Endodermal cell (in vitro differentiated cells): ENCODE results near the gene CD300E. TPM values are rescaled to one million over a fixed set of nuclear protein-coding genes. Genes with fewer than 3 reads are reported as not detected.

Source experiments
- DNase-seq: peaks from one replicate; pipeline ENCODE4 v3.0.0-alpha.2; 2017
- H3K27ac ChIP-seq: 2 replicates; pipeline ENCODE4 v1.5.1; 2013; ENCODE audit warnings: mild to moderate bottlenecking, low read depth, low read length, moderate library complexity
- H3K27me3 ChIP-seq: 2 replicates; pipeline ENCODE4 v1.6.1; 2013; ENCODE audit warnings: mild to moderate bottlenecking, low read length, moderate library complexity; ENCODE audit not compliant: insufficient read depth, control insufficient read depth, poor library complexity, severe bottlenecking
- H3K36me3 ChIP-seq: 2 replicates; pipeline ENCODE4 v1.7.0; 2013; ENCODE audit warnings: mild to moderate bottlenecking, low read length, moderate library complexity; ENCODE audit not compliant: control insufficient read depth, insufficient read depth
- H3K4me1 ChIP-seq: one replicate; pipeline ENCODE4 v1.7.0; 2013; ENCODE audit warnings: low read length; ENCODE audit not compliant: control insufficient read depth, insufficient read depth
- H3K4me3 ChIP-seq: 2 replicates; pipeline ENCODE4 v1.5.1; 2013; ENCODE audit warnings: mild to moderate bottlenecking, low read length, moderate library complexity
- H3K9ac ChIP-seq: 2 replicates; pipeline ENCODE4 v1.6.1; 2013; ENCODE audit warnings: mild to moderate bottlenecking, low read length, moderate library complexity; ENCODE audit not compliant: poor library complexity, severe bottlenecking; ENCODE audit errors: extremely low read depth
- H3K9me3 ChIP-seq: 2 replicates; pipeline ENCODE4 v1.6.1; 2013; ENCODE audit warnings: mild to moderate bottlenecking, low read length, moderate library complexity; ENCODE audit not compliant: control insufficient read depth
- H3K27ac Mint-ChIP-seq: 2 replicates; pipeline ENCODE4 v1.8.0; 2020; ENCODE audit warnings: mixed read lengths
- H3K27me3 Mint-ChIP-seq: 2 replicates; pipeline ENCODE4 v1.8.0; 2021; ENCODE audit warnings: mild to moderate bottlenecking, mixed read lengths; ENCODE audit not compliant: insufficient read depth
- H3K36me3 Mint-ChIP-seq: 2 replicates; pipeline ENCODE4 v1.8.0; 2020; ENCODE audit warnings: low read depth, mixed read lengths
- H3K4me1 Mint-ChIP-seq: 2 replicates; pipeline ENCODE4 v1.8.0; 2020; ENCODE audit warnings: mixed read lengths
- H3K4me3 Mint-ChIP-seq: 2 replicates; pipeline ENCODE4 v1.8.0; 2020; ENCODE audit warnings: mild to moderate bottlenecking, moderate library complexity, mixed read lengths
- H3K9me3 Mint-ChIP-seq: 2 replicates; pipeline ENCODE4 v1.8.0; 2020; ENCODE audit warnings: mild to moderate bottlenecking, mixed read lengths
- CTCF ChIP-seq: fragments of 200-600 bp; sonication (generic); conservative IDR thresholded peaks from 2 replicates; pipeline ENCODE4 v1.5.0; 2021; ENCODE audit warnings: antibody characterized with exemption, mild to moderate bottlenecking
- WGBS, 2 experiments: methylation state at CpG; one replicate each; pipeline versions ENCODE4 v1.1.5 to v1.1.7; 2013; ENCODE audit warnings: missing lambda C conversion rate in 2 of 2, mixed read lengths in 1 of 2; ENCODE audit not compliant: insufficient coverage in 1 of 2, insufficient read length in 1 of 2; 5-methylcytosine and 5-hydroxymethylcytosine counted together
- total RNA-seq, 2 donors: library from RNA; stranded (reverse); fragmentation: NEBNext Ultra II Directional in 1 of 2; extraction: Animal tissue kit (Norgen Biotek cat#: 25700) in 1 of 2; gene quantifications; 2 replicates in 1 of 2; 3 replicates in 1 of 2; pipeline ENCODE4 v1.2.1, GENCODE V29; 2021

Gene CD300E
- total RNA-seq, 2 donors from 2014 or later, result 0.75 to 1.5 TPM

GRCh38 chr17:74663561-74663960 is 40.0 kb upstream of the CD300E start:
- no peak overlapping the region for H3K4me3 ChIP-seq
- Mint-ChIP-seq H3K27ac (no peak overlapping the region), H3K4me1 (peaks cover 2% of the 10 kb centered on the region), H3K27me3 (peaks cover 20% of the 10 kb centered on the region), H3K9me3 (no peaks in the 10 kb centered on the region), H3K4me3 (no peak overlapping the region), H3K36me3 (no peaks in the 10 kb centered on the region)
- H3K27me3 ChIP-seq, result peaks cover 20% of the 10 kb centered on the region
- no peaks in the 10 kb centered on the region for H3K36me3 ChIP-seq
- no peak for DNase-seq
- H3K9me3 ChIP-seq, result no peaks in the 10 kb centered on the region
- H3K9ac ChIP-seq, result no peak overlapping the region
- no peak overlapping the region for H3K27ac ChIP-seq
- no peak for TF ChIP-seq CTCF
- 71 to 100% methylated on average over 1 of the region's 3 CpGs for WGBS, 2 experiments
- no peaks in the 10 kb centered on the region for H3K4me1 ChIP-seq

- H3K36me3 ChIP-seq, result no peaks in the 10 kb centered on the region
- no peak for TF ChIP-seq CTCF
- H3K9me3 ChIP-seq, result no peaks in the 10 kb centered on the region
- Mint-ChIP-seq H3K27me3 (peaks cover 12% of the 10 kb centered on the region), H3K4me1 (peaks cover 2% of the 10 kb centered on the region), H3K4me3 (no peak overlapping the region), H3K9me3 (no peaks in the 10 kb centered on the region), H3K36me3 (no peaks in the 10 kb centered on the region), H3K27ac (no peak overlapping the region)
- DNase-seq, result no peak
- H3K27ac ChIP-seq, result no peak overlapping the region
- H3K4me1 ChIP-seq, result no peaks in the 10 kb centered on the region
- no peak overlapping the region for H3K4me3 ChIP-seq
- H3K27me3 ChIP-seq, result no peaks in the 10 kb centered on the region
- H3K9ac ChIP-seq, result no peak overlapping the region
- 100% methylated on average over 1 of the region's 4 CpGs; no CpG with 5 or more reads in 1 of the 2 experiments for WGBS, 2 experiments
Measured at GRCh38 chr17:74659889-74660288, 36.4 kb upstream of the CD300E start.

GRCh38 chr17:74658620-74659019 is 35.1 kb upstream of the CD300E start:
- TF ChIP-seq CTCF, result no peak
- WGBS, 2 experiments, result 91 to 94% methylated on average over 5 to 6 of the region's 6 CpGs

More at GRCh38 chr17:74658620-74659019, 35.1 kb upstream of the CD300E start:
- Mint-ChIP-seq H3K27me3 (peaks cover 15% of the 10 kb centered on the region), H3K4me3 (no peak overlapping the region), H3K27ac (no peak overlapping the region), H3K9me3 (no peaks in the 10 kb centered on the region), H3K4me1 (peaks cover 2% of the 10 kb centered on the region), H3K36me3 (no peaks in the 10 kb centered on the region)
- H3K36me3 ChIP-seq, result no peaks in the 10 kb centered on the region
- no peak overlapping the region for H3K9ac ChIP-seq
- no peak overlapping the region for H3K27ac ChIP-seq
- H3K27me3 ChIP-seq, result no peaks in the 10 kb centered on the region
- no peaks in the 10 kb centered on the region for H3K4me1 ChIP-seq
- DNase-seq, result no peak
- no peak overlapping the region for H3K4me3 ChIP-seq
- H3K9me3 ChIP-seq, result no peaks in the 10 kb centered on the region
